OCI-LY3 (cell line): ENCODE measurements around the gene SLC30A4.

Source experiments
- EZH2phosphoT487 ChIP-seq: fragments of 200-600 bp; shearing (Covaris generic); IDR thresholded peaks from 2 replicates; pipeline ENCODE4 v1.6.1; 2018; ENCODE audit warnings: antibody characterized with exemption, mixed run types, low read depth
- TF ChIP-seq, protein P1 (sequence below): fragments of 200-600, 300-600 bp; sonication (generic); IDR thresholded peaks from 2 replicates; pipeline ENCODE4 v1.5.1; 2014; ENCODE audit warnings: antibody characterized with exemption, low read length, low read depth

DNA sequence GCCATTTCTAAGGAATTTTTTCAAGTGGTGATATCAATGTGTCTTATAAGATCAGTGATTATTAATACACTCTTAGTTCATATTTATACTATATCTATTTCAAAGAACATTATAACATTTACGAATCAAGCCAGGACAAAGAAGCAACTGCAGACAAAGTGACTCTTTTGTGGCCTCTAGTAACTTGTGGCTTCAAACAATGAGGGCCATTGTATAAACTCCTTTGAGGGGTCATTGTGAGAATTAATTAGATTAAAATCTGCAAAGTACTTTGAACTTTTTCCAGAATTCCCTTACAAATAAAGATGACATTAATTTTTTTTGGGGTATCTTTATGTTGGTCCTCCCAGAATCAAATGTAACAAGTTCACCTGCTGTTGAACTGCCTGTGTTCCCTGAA, 12.3 kb upstream of the SLC30A4 start:
- TF ChIP-seq, protein P1, sequence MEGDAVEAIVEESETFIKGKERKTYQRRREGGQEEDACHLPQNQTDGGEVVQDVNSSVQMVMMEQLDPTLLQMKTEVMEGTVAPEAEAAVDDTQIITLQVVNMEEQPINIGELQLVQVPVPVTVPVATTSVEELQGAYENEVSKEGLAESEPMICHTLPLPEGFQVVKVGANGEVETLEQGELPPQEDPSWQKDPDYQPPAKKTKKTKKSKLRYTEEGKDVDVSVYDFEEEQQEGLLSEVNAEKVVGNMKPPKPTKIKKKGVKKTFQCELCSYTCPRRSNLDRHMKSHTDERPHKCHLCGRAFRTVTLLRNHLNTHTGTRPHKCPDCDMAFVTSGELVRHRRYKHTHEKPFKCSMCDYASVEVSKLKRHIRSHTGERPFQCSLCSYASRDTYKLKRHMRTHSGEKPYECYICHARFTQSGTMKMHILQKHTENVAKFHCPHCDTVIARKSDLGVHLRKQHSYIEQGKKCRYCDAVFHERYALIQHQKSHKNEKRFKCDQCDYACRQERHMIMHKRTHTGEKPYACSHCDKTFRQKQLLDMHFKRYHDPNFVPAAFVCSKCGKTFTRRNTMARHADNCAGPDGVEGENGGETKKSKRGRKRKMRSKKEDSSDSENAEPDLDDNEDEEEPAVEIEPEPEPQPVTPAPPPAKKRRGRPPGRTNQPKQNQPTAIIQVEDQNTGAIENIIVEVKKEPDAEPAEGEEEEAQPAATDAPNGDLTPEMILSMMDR = no peak
- TF ChIP-seq EZH2phosphoT487 = no peak
